Effector CD4-positive, alpha-beta T cell (primary cell): ENCODE measurements around the gene BLVRB.
"Not testable (repeated sequence)": the region's sequence is repeated elsewhere in the genome, so short reads cannot be mapped to it uniquely, and the experiment has no call there.

ENCODE experiments used
- DNase-seq: peaks from one replicate; pipeline ENCODE4 v3.0.0-alpha.2; 2020
- total RNA-seq: gene quantifications from one replicate; lab custom pipeline; 2026; lab: John Stamatoyannopoulos, UW

BLVRB gene
- total RNA-seq = 1.3 reads per million

DNA sequence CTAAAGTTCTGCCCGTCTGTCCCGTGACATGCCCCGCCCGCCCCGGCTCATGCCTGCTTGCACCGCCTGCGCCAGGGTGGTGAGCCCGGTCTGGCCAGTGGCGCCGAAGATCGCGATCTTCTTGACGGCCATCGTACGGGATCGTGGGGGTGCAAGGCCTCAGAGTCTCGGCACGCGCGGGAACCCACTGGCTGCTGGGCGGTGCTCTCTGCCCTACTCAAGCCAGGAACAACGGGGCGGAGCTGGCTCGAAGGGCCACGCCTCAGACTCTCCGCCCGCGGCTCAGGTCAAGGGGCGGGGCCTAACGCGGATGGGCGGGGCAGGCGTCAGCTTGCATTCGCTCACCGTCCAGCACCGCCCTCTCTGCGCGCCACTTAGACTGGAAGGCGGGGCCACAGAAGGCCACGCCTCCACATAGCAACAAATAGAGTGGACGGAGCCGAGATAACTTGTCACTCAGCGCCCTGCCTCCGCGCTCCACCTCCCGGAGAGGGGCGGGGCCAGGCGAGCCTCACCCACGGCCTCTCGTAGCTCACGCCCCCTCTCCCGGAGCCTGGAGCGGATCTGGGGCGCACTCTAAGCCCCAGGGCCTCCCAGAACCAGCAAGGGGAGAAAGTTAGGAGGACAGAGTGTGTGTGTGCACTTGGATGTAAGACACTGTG is at the start of gene BLVRB:
BLVRB (minus strand) TSS at position 189 of the 662 bp plus-strand sequence; CDS start at position 132, 57 bp downstream.
- DNase-seq = peak; percentile 99

DNA sequence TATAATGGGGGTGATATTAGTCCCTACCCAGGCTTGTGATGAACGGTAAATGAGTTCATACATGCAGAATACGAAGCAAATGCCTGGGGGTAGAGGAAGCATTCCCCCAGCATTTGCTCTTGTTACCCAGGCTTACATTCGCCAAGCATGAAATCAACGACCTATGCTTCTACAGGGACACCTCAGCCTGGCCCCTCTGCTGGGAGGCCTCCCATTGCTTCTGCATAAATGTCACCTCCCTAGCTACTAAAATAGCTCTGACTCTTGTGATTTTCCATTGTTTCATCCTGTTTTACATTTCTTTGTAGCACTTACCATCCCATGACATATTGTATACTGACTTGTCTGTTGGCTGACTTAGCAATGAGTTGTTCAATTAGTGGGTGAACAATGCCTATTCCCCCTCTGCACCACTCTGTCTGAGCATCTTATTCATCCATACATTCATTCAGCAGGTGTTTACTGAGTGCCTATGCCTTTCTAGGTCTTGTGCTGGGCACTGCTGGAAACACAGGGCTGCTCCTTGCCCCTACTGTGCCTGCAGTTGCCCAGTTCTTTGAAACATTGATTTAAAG is 48.3 kb upstream of the BLVRB start:
- DNase-seq = no peak

DNA sequence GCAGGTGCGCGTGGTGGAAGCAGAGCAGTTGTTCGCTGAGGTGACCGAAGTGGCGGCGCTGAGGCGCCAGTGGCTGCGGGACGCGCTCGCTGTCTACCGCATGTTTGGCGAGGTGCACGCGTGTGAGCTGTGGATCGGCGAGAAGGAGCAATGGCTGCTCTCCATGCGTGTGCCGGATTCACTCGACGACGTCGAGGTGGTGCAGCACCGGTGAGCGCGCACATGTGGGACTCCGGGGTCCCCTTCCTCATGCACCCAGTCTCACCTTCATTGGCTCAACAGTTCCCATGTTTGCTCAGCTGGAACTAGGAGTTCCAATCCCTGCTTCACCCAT is 47.8 kb upstream of the BLVRB start:
- no peak for DNase-seq

DNA sequence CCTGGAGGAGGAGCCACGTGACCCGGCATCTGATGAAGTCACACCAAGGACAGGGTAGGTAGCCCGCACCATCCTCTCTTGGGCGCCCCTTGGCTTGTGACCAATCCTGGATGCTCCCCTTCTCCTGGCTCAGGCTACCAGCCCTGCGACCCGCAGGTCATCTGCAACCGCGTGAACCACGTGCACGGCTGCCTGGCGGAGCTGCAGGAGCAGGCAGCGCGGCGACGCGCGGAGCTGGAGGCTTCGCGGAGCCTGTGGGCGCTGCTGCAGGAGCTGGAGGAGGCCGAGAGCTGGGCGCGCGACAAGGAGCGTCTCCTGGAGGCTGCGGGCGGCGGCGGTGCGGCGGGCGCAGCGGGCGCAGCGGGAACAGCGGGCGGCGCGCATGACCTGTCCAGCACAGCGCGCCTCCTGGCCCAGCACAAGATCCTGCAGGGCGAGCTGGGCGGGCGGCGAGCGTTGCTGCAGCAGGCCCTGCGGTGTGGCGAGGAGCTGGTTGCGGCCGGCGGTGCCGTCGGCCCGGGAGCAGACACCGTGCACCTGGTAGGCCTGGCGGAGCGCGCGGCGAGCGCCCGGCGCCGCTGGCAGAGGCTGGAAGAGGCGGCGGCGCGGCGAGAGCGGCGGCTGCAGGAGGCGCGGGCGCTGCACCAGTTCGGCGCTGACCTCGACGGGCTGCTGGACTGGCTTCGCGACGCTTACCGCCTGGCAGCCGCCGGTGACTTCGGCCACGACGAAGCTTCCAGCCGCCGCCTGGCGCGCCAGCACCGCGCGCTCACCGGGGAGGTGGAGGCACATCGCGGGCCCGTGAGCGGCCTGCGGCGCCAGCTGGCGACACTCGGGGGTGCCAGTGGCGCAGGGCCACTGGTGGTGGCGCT is 47.2 kb upstream of the BLVRB start:
- no peak for DNase-seq

DNA sequence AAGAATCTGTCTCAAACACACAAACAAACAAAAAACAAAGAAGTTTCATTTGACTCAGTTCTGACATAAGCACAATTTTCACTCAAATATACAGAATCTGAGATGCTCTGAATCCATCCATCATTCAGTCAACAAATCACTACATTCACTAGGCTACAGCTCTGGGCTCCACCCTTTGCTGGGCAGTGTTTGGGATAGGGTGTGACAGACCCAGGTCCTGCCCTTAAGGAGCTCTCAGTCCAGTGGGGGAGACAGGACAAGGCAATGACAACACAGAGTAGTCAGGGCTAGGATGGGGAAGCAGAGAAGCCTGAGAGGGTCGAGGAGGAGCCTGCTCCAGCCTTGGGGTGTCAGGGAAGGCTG is 46.5 kb upstream of the BLVRB start:
- no peak for DNase-seq

DNA sequence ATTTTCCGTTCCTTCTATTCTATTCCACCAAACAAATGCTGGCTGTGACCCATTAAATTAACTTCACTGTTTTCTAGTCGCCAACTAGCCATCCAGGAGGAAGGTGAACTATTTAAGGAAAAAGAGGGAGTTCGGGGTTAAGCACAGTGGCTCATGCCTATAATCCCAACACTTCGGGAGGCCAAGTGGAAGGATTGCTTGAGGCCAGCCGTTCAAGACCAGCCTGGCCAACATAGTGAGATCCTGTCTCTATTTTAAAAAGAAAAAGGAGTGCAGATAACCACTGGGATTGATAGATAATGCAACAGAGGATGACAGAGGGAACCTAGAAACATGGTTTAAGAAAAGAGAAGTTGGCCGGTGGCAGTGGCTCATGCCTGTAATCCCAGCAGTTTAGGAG is 45.9 kb upstream of the BLVRB start:
- no peak for DNase-seq

DNA sequence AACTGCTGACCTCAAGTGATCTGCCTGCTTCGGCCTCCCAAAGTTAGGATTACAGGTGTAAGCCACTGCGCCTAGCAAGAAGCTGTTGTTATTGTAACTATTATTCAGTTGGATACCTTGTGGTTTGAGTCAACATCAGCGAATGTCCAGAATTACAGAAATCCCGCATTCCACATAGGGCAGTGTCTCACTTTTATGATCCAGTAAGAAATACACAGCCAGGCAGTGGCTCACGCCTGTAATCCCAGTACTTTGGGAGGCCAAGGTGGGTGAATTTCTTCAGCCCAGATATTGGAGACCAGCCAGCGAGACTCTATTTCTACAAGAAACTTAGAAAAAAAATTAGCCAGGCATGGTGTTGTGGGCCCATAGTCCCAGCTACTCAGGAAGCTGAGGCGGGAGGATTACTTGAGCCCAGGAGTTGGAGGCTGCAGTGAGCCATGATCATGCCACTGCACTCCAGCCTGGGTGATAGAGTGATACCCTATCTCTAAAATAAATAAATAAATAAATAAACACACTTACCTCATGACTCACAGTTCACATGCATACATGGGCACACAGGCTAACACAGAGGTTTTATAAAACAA is 45.1 kb upstream of the BLVRB start:
- DNase-seq = no peak

DNA sequence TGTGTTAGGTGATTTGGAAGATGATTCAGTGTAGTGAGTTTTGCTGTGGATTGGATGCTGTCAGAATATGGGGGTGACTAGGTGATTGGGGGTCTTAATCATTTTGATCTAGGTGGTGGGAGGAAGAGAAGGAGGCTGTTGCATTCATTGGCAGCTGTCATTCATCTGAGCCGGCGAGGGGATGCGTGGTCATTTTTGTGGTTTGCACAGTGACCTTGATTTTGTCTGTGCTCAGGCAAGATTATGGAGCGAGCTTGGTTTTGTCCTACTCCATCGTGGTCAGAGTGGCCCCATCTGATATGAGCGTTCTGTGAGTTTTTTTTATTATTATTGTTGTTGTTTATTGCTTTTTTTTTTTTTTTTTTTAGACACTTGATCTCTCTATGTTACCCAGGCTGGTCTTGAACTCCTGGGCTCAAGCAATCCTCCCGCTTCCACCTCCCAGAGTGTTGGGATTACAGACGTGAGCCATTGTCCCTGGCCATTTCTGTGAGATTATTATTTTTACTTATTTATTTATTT is 43.3 kb upstream of the BLVRB start:
- no peak for DNase-seq

DNA sequence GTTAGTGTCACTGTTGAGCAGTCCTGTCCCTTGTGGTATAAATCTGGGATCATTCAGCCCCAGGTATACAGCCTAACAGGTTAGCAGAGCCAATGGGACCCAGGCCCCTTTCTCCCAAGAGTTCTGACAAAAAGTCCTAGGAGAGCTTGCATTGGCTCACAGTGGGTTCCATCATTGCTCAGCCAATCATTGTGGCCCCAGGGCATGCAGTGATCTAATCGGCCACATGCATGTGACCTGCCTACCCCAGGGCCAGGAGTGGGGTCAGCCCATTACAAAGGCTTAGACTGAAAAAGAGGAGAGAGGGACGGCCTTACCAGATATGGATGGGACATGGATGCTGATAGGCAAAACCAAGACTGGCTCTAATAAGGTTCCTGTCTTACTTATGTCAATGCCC is 42.3 kb upstream of the BLVRB start:
- no peak for DNase-seq

DNA sequence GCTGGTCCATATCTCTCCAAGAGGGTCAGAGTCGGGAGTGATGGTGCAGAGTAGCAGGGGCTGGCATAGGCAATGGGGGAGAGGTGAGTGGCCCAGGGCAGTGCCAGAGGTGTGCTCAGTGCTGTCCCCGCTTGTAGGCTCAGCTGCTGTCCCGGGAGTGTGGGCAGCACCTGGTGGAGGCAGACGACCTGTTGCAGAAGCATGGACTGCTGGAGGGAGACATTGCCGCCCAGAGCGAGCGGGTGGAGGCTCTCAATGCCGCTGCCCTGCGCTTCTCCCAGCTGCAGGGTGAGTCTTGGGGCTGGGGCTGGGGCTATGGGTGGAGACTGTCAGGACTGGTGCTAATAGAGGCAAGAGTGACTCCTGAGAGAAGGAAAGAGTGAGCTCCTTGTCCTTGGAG is 40.6 kb upstream of the BLVRB start:
- no peak for DNase-seq

DNA sequence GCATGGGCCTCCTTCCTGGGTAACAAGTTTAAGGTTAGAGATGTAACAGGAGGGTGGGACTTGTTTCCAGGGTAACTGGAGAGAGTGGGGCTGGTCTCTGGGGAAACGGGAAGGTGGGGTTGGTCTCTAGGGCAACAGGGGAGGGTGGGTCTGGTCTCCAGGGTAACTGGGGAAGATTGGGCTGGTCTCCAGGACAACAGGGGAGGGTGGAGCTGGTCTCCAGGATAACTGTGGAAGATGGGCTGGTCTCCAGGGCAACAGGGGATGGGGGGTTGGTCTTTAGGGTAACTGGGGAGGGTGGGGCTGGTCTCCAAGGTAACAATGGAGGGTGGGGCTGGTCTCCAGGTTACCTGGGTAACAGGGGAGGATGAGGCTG is 37.8 kb upstream of the BLVRB start:
- DNase-seq = no peak

DNA sequence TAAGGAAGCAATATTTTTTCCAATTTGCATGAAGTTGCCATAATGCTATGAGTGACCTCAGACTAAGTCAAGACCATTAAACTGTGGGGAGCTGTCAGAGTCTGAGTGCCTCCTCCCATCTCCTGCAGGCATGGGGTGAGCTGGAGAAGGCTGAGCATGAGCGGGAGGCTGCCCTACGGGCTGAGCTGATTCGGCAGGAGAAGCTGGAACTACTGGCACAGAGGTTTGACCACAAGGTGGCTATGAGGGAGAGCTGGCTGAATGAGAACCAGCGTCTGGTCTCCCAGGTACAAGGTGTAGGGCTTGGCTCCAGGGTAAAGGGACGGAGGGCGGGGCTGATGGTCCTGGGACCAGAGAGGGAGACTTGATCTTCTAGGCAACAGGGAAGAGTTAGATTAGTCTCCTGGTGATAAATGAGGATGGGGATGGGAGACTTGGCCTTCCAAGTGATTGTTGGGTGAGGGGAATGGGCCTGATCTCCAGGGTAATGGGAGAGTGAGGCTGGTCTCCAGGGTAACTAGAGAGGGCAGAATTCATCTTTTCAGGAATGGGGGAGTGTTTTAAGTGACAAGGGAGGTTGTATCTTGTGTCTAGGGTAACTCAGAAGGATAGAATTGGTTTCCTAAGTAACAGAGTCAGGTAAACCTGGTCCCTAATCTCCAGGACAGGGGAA is 37.2 kb upstream of the BLVRB start:
- DNase-seq = no peak

DNA sequence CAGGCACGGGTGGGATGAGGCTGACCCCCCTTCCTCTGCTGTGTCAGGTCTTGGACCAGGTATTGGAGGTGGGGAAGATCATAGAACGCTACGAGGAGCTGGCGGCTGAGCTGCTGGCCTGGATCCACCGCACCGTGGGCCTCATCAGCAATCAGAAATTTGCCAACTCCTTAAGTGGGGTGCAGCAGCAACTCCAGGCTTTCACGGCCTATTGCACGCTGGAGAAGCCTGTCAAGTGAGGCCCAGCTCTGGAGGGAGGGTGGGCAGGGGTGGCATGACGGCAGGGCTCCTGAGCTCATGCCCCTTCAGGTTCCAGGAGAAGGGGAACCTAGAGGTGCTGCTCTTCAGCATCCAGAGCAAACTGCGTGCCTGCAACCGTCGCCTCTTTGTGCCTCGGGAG is 36.5 kb upstream of the BLVRB start:
- DNase-seq = no peak

DNA sequence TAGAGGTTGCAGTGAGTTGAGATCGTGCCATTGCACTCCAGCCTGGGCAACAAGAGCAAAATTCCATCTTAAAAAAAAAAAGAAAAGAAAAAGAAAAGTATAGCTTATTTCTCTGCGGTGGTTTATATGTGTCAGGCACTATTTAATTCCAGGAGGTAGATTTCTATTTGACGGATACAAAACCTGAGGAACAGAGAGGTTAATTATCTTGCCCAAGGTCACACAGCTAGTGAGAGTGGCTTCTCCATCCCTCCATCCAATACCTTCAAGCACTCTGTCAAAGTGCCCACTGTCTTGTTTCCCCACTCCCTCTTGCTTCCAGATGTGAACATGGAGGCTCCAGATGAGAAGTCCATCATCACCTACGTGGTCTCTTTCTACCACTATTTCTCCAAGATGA is 36.1 kb upstream of the BLVRB start:
- DNase-seq = no peak

DNA sequence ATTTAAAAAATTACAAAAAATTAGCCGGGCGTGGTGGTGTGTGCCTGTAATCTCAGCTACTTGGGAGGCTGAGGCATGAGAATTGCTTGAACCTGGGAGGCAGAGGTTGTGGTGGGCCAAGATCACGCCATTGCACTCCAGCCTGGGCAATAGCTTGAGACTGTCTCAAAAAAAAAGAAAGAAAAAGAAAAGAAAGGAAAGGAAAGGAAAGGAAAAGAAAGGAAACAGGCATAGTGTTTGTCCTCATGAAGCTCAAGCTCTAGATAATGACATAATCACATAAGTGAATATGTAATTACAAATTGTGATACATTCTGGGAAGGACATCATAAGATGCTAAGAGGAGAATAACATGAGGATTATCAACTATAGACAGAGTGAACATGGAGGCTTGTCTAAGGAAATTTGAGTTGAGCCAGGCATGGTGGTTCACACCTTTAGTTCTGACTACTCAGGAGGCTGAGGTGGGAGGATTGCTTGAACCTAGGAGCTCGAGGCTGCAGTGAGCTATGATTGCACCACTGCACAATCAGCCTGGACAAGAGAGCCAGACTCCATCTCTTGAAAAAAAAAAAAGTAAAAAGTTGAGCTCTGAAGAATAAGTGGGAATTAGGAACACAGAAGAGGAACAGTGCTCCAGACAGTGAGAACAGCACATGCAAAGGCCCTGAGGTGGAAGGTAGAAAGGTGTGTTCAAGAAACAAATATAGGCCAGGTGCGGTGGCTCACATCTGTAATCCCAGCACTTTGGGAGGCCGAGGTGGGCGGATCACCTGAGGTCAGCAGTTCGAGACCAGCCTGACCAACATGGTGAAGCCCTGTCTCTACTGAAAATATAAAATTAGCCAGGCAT is 35.4 kb upstream of the BLVRB start:
- DNase-seq = not testable (repeated sequence)

DNA sequence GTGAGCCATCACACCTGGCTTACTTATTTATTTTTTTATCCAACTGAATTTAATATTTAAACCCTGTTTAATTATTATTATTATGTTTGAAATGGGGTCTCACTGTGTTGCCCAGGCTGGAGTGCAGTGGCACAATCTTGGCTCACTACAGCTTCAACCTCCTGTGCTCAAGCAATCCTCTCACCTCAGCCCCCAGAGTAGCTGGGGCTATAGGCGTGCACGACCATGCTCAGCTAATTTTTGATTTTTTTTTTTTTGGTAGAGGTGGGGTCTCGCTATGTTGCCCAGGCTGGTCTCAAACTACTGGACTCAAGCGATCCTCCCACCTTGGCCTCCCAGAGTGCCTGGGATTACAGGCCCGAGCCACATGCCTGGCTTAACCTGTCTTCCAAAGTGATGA is 33.8 kb upstream of the BLVRB start:
- DNase-seq = no peak

DNA sequence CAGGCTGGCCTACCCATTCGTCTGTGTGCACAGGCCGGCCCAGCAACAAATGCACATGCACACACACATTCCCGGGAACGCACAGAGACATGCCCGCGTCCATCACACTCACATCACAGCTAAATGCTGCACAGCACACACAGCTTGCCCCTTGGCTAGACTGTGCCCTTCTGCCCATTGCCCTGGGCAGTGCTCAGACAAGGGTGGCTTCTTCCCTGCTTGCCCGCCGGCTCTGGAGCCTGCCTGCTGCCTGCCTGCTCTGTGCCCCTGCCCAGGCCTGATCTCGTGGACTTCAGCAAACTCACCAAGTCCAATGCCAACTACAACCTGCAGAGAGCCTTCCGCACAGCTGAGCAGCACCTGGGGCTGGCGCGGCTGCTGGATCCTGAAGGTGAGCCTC is 31.7 kb upstream of the BLVRB start:
- no peak for DNase-seq

DNA sequence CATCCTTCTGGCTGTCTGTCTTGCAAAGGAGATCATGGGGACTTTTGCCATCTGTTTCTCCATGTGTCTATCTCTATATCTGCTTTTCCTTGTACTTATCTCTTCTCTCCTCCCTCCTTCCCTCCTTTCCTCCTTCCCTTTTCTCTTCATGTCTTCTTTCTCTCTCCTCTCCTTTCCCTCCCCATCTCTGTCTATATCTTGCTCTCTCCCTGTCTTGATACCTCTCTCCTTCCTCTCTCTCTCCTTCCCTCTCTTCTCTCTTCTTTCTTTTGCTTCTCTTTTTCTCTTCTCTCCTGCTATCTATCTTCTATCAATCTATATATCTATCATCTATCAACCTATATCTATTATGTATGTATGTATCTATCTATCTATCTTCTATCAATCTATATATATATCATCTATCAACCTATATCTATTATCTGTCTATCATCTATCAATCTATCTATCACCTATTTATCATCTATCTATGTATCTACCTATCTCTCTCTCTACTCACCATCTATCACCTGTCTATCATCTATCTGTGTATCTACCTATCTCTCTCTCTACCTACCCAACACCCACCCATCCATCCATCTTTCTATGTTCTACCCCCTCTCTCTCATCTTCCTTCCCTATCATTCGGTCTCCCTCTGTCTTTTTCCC is 28.8 kb upstream of the BLVRB start:
- no peak for DNase-seq

DNA sequence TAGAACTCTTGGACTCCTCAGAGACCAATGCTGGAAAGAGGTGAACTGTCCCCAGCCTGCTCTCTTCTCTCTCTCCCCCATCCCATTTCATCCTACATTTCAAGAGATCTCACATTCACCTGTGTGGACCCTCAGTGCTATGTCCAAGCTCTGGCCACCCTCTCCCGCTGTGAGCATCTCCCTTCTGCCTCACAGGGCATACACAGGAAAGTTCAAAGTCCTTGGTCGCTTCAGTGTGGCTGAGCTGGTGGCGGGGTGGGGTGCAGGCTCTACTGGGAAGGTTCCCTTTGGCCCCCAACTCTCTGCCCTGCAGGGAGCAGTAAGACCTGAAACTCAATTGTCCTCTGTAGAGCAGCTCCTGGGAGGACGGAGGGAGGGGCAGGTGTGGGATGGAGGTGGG is 28.2 kb upstream of the BLVRB start:
- DNase-seq = no peak

DNA sequence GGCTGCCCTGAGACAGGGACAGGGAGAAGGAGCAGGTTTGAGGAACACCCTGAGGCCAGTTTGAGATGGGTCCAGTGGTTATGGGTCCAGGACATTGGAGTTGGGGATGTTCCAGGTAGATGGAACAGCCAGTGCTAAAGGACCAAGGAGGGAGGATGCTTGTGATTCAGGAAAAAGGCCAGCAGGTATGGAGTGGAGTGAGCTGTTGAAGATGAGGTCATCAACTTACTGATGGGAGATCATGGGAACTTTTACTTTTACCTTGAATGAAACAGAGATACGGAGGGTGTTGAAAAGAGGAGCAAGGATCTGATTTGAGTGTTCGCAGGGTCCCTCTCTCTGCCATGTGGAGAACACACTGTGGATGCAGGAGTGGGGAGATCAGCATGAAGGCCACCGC is 26.7 kb upstream of the BLVRB start:
- no peak for DNase-seq

DNA sequence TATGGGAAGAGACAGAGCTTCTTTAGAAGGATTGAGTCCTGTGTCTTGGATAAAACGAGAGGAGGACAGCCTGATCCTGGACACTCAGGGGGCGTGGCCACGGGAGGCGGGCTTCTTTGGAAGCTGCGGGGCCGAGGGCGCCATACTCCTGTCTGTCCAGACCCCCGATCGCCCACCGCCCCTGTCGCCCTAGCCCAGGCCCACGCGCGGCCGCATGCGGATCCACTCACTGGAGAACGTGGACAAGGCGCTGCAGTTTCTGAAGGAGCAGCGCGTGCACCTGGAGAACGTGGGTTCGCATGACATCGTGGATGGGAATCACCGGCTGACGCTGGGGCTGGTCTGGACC is 24.3 kb upstream of the BLVRB start:
- no peak for DNase-seq

DNA sequence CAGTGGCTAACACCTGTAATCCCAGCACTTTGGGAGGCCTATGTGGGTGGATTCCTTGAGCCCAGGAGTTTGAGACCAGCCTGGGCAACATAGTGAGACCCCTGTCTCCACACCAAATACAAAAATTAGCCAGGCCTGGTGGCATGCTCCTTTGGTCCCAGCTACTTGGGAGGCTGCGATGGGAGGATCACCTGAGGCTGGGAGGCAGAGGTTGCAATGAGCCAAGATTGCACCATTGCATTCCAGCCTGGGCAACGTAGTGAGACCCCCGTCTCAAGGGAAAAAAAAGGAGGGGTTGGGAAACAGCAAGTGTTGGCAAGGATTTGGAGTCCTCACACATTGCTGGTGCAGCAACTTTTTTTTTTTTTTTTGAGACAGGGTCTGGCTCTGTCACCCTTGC is 20.5 kb upstream of the BLVRB start:
- no peak for DNase-seq
